ENCODE data around the gene GTPBP1. TPM values are rescaled to one million over a fixed set of nuclear protein-coding genes. Genes with fewer than 3 reads are reported as not detected.

Gene GTPBP1
- total and polyA plus RNA-seq, 2 donors (not counting 3 experiments of a cell fraction or from before 2014, with no cell fraction given): 29.8 to 50.3 TPM

- dilution Hi-C loops (cut with MboI; ENCODE audit: extremely low pct_ligation_motif_present, low sequenced_read_pairs) (no loop called here), intact Hi-C loops (cut with micrococcal nuclease) (no loop called here)
- no peak overlapping the region for H3K4me3 ChIP-seq (replicated peaks in 1 of 3; ENCODE audit: insufficient read depth in 1 of 3, low read depth in 1 of 3, low read length in 3 of 3)
- H3K4me1 ChIP-seq (ENCODE audit: control insufficient read depth, extremely low read depth, insufficient read depth, low read length): peaks cover 7% of the 10 kb centered on the region
- no peaks in the 10 kb centered on the region for H3K9me3 ChIP-seq (replicated peaks; ENCODE audit: control insufficient read depth, insufficient read depth, low read length)
- no peak overlapping the region for H3K4me2 ChIP-seq (ENCODE audit: insufficient read depth, low read length)
- no peaks in the 10 kb centered on the region for H3K36me3 ChIP-seq (ENCODE audit: control insufficient read depth in 2 of 2, extremely low read depth in 1 of 2, insufficient read depth in 2 of 2, low read length in 2 of 2)
- H3K9me1 ChIP-seq (replicated peaks; ENCODE audit: control insufficient read depth, extremely low read depth, insufficient read depth, low read length): no peaks in the 10 kb centered on the region
- no peaks in the 10 kb centered on the region for H3K79me2 ChIP-seq (ENCODE audit: control insufficient read depth, insufficient read depth, low read length)
- DNase-seq (ENCODE audit: low read depth, low spot score) (no peak), FAIRE-seq (no peak)
- BruUV-seq (replicated peaks): no TSS peak
- no peak overlapping the region for H3K9ac ChIP-seq (replicated peaks; ENCODE audit: extremely low read depth, insufficient read depth, low read length)
- TF ChIP-seq CTCF (IDR thresholded peaks at IDR 0.05; ENCODE audit: extremely low read depth in 1 of 2, insufficient read depth in 1 of 2, low read depth in 1 of 2, low read length in 2 of 2) (no peak), FOS (IDR thresholded peaks at IDR 0.05; ENCODE audit: borderline replicate concordance, insufficient read depth, low read length) (no peak), JUN (IDR thresholded peaks at IDR 0.05; ENCODE audit: borderline replicate concordance, insufficient read depth, insufficient read length, low read depth) (no peak), POLR2A (IDR thresholded peaks at IDR 0.05; ENCODE audit: low read depth, low read length) (no peak), MAX (IDR thresholded peaks at IDR 0.05; ENCODE audit: insufficient read depth, insufficient read length) (no peak), POLR2AphosphoS5 (IDR thresholded peaks at IDR 0.05; ENCODE audit: insufficient read depth, low read depth, low read length) (no peak), MYC (IDR thresholded peaks at IDR 0.05; ENCODE audit: low read depth, low read length) (no peak), EZH2 (IDR thresholded peaks at IDR 0.05; ENCODE audit: borderline replicate concordance, low read depth, low read length, severe bottlenecking) (no peak), GATA2 (IDR thresholded peaks at IDR 0.05; ENCODE audit: insufficient read depth, insufficient read length, low read depth, low read length) (no peak)
- no peaks in the 10 kb centered on the region for H4K20me1 ChIP-seq (replicated peaks; ENCODE audit: control insufficient read depth, extremely low read depth, insufficient read depth, low read length)
- ChIA-PET CTCF (interaction anchor here (3.7 kb wide), 1 partner anchor 7 kb away, joined by 29 read pairs; no protein-coding TSS in a partner anchor), POLR2A (no interaction called here)
- no peak overlapping the region for H2AFZ ChIP-seq (ENCODE audit: low read depth, low read length)
- H3K27ac ChIP-seq (ENCODE audit: insufficient read depth, low read depth, low read length): no peak overlapping the region
- H3K27me3 ChIP-seq (ENCODE audit: control insufficient read depth in 2 of 2, insufficient read depth in 2 of 2, low read length in 2 of 2): no peaks in the 10 kb centered on the region
Measured at GRCh38 chr22:38761202-38762162, 55.7 kb downstream of the GTPBP1 start.
